ENCODE measurements around the gene MS4A2. TPM values are rescaled to one million over a fixed set of nuclear protein-coding genes. Genes with fewer than 3 reads are reported as not detected.

The MS4A2 gene
- total RNA-seq, 1 donor from 2014 or later: 7.0 TPM

Other genes with a start within 250 kb of the MS4A2 start
- gene CBLIF, start 243.2 kb upstream of the MS4A2 start, total RNA-seq (ENCODE audit: insufficient read depth, low replicate concordance): not detected
- gene TCN1, start 222.2 kb upstream of the MS4A2 start, total RNA-seq (ENCODE audit: insufficient read depth, low replicate concordance): 2.2 TPM
- gene OOSP3, start 209.9 kb upstream of the MS4A2 start, total RNA-seq (ENCODE audit: insufficient read depth, low replicate concordance): not detected
- gene OOSP1, start 150.2 kb upstream of the MS4A2 start, total RNA-seq (ENCODE audit: insufficient read depth, low replicate concordance): not detected
- not detected for gene OOSP4A, start 124.6 kb upstream of the MS4A2 start, total RNA-seq (ENCODE audit: insufficient read depth, low replicate concordance)
- not detected for gene OOSP4B, start 71.5 kb upstream of the MS4A2 start, total RNA-seq (ENCODE audit: insufficient read depth, low replicate concordance)
- 3.4 TPM for gene OOSP2, start 48.3 kb upstream of the MS4A2 start, total RNA-seq (ENCODE audit: insufficient read depth, low replicate concordance)
- gene MS4A3, start 32.0 kb upstream of the MS4A2 start, total RNA-seq (ENCODE audit: insufficient read depth, low replicate concordance): 7.2 TPM
- gene MS4A6A, start 94.4 kb downstream of the MS4A2 start, total RNA-seq (ENCODE audit: insufficient read depth, low replicate concordance): 41.7 TPM
- gene MS4A4E, start 154.5 kb downstream of the MS4A2 start, total RNA-seq (ENCODE audit: insufficient read depth, low replicate concordance): not detected
- gene MS4A4A, start 192.0 kb downstream of the MS4A2 start, total RNA-seq (ENCODE audit: insufficient read depth, low replicate concordance): 11.6 TPM
- not detected for gene MS4A6E, start 238.6 kb downstream of the MS4A2 start, total RNA-seq (ENCODE audit: insufficient read depth, low replicate concordance)